HG03442 (cell line): Measurements from ENCODE around the gene GNAI3.

Source experiments
- ATAC-seq: cut with Tn5 transposase; IDR thresholded peaks from one replicate; pipeline ENCODE4 v1.9.1; 2021; ENCODE audit warnings: mild to moderate bottlenecking, moderate library complexity; ENCODE audit not compliant: unreplicated experiment

GNAI3 gene

DNA sequence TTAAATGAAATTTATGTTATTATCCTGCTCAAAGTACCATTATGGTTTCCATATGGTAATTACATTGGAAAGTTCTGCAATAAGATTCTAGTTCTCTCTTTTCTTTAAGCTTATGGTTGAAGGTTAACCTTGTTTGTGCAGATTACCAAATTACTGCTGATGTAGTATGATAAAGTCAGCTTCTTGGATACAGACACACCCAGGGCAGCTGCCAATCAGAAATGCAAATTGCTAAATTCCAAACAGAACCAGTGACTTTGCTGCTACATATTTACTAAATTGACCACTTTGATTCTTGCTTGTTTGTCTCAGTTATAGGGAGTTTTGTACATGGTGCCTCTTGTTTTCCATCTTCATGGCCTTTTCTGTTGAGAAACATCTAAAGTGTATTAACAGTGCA, 44.5 kb downstream of the GNAI3 start:
- no peak for ATAC-seq

DNA sequence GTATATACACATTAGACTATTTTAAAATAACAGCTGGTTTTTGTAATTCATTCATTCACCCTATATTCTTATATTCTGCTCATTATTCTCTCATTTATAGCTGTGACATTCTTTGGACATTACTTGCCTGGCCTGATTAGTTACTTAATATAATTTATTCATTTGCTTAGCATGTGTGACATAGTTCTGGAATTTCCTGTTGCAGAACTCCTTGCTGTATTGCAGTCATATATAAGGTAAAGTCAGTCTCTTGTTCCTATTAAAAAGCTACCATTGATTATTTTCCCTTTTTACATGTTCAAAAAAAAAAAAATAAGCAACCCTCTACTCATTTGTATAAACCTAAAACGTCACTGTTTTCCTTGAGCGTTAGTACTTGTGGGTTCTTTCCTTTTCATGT, 47.1 kb downstream of the GNAI3 start:
- no peak for ATAC-seq

DNA sequence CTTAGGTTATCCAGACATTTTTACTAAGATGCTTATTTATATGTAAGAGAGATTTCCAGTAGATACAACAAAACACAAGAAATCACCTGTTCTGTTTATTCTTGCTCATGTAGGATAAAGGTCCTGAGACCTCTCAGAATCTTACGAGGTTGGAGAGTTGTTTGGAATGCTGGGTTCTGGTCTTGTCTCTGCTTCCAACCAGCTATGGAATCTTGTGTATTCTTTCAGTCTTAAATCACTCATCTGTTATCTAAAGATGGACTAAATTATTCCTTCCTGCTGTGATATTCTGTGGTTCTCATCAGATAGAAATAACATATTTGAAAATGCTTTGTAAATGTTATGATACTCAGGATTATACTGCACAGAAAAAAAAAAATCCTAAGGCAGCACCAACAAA, 49.7 kb downstream of the GNAI3 start:
- no peak for ATAC-seq

DNA sequence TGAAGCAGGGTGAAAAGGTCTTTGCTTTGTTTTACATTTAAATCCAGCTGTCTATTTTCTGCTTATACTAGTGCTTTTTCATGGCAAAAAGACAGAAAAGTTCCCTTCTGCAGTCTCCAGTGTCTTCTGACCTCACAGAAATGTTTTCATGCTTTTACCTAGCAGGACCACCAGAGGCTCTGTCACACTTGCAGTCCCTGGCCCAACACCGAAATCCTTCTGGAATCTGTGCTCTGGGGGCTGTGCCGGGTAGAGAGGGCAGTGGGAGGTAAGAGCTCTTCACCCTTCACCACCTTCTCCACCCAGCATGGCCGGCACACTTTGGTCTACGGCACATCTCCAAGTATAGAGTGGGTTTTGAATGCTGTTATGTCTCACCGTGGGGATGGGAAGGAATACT, 50.2 kb downstream of the GNAI3 start:
- ATAC-seq, result no peak

DNA sequence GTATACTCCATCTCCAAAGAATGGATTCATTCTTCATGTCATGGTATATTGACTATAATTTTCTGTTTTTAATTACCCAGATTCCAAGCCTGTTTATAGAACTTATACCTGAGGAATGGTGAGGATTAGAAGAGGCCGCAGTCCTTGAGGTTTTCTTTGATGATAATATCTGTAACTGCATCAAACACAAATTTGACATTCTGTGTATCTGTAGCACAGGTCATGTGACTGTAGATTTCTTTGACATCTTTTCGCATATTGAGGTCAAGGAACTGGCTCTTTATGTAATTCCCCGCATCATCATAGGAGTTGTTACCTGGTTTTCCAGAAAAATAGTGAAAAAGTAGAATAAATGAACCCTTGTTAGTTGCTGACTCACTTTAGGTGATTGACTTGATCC, 54.8 kb downstream of the GNAI3 start:
- ATAC-seq, result no peak

DNA sequence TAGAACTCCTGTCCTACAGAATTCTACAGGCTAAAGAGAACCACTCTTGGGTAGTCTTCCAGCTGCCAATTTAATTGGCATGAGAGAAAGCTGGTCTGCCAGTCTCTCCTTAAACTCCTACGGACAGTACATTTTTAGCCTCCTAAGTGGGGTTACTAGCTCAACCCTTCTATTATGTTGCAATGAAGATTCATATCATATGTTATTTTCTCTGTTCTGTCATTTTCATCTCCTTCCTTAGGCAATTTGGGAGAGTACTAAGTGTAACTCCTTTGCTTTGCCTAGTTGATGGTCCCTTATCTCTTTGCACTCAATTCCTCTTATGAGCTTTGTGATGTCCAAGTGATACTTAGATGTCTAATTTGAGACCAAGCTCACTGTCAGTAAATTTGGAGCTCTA, 57.0 kb downstream of the GNAI3 start:
- no peak for ATAC-seq

DNA sequence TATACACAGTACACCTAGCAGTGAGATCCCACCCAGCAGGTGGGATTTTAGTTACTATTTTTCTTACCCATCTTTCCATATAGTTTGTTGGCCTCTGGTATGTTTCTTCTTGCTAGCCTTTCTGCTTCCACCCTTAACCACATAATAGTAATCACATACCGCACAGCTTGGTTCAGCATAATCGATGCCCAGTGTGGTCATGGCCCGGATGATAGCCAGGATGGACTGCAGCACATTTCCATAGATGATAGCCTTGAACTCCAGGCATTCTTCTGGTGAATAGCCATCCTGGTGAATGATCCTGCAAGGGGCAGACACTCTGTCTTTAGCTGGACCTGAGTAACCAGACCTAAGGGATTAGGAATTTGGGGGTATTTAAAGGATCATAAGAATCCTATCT, 61.5 kb downstream of the GNAI3 start:
- no peak for ATAC-seq

DNA sequence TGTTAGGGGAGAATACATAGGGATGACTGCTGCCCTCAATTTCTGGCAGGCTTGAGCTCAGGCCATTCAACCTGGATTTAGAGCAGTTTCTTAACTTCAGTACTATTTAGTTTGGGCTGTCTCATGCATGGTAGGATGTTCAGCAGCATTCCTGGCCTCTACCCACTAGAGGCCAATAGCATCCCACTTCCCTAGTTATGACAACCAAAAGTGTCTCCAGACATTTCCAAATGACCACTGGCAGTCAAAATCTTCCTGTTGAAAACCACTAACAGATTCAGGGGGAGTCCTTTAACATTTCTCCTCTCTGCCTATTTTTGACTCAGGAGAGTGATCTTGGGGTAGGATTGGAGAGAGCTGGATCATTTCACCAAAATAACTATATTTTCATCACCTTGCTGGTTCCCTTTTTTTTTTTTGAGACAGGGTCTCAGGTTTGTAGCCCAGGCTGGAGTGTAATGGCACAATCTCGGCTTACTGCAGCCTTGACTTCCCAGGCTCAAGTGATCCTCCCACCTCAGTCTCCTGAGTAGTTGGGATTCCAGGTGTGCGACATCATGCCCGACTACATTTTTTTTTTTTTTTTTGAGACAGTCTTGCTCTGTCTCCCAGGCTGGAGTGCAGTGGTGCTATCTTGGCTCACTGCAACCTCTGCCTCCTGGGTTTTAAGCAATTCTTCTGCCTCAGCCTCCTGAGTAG, 62.3 kb downstream of the GNAI3 start:
- no peak for ATAC-seq

DNA sequence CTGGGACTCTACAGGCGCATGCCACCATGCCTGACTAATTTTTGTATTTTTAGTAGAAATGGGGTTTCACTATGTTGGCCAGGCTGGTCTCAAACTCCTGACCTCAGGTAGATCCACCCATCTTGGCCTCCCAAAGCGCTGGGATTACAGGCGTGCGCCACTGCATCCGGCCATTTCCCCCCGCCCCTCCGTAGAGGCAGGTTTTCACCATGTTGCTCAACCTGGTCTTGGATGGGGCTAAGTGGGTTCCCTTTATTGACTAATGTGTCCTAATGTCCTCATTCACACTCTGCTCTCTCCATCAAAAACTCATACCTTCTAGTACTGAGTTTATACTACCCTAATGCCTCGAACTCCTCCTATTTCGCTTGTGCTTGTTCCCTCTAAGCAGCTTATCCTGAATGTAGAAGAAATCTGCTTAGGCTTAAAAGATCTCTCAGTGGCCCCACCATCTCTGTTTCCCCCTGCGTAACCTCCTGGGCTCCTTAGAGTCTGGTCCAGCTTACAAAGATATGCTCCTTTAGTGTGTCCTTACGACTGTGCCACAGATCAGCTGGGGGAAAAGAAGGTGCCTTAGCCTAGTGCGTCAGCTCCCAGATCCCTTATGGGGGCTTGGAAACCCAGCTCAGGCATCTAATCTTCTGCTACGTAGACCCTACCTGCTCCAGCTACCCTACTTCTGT, 63.0 kb downstream of the GNAI3 start:
- ATAC-seq, result no peak

DNA sequence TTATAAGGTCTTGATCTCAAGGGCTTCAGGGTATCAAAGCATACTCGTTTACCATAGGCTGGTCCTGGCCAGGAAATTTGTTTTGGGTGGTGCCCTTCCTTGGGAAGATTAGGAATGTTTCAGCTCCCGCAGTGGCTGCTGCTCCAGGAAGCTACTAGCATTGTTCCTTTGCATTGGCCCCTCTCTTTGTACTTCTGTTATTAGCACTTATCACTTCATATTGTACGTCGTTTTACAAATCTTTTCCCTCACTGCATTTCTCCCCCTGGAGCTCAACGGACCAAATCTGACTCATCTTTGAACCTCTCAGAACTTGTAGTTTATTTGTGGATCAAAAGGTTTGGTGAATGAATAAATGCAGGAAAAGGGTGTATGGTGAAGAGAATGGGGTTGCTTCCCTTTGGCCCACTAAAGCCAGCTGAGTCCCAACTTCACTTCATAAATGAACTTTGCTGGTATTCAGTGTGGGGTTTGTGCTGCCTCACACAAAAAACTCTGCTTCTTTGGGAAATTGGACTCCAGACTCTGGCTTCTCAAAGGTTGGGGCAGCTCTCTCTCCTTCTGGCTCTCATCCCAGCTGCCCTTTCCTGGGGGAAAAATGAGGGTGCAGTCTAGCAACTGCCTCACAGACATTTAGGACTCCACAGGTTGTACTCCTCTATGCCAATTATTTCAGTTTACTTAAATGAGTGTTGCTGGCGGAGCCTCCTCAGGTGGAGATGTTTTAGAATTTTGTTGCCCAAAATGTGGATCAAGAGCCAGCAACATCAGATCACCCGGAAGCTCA, 65.1 kb downstream of the GNAI3 start:
- no peak for ATAC-seq

DNA sequence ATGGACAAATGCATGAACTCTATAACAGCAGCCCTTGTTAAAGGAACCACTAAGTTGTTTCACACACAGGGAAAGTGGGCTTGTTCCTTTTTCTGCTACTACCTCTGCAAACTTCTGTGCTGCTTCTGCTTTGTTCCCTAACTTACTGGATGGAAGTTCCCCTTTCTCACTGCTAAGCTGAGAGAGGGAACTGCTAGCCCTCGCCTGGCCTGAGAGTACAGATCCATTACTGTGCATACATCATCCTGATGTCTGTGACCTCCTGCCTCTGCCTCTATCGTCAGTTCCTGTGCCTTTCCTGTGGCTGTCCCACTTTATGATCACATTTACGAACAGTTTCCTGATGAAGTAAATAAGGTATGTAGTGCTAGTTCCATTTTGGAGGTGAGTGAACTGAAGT, 67.5 kb downstream of the GNAI3 start:
- no peak for ATAC-seq

DNA sequence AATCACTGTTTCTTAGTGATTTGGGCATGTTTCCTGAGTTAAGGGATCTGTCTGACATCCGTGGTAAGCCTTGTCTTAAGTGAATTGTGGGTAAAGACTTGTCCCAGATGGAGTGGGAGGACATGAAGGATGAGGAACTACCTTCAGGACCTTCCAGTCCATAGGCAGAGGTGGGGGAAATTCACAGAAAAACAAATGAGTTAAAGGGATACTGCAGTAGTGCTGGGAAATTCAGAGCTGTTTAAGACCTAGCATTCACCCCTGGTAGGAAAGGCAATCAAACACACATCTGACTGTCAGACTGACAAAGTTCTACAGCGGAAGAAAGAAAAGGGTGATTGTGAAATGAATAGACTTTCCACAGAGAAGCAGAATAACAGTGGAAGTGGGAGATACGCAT, 68.0 kb downstream of the GNAI3 start:
- ATAC-seq, result no peak

DNA sequence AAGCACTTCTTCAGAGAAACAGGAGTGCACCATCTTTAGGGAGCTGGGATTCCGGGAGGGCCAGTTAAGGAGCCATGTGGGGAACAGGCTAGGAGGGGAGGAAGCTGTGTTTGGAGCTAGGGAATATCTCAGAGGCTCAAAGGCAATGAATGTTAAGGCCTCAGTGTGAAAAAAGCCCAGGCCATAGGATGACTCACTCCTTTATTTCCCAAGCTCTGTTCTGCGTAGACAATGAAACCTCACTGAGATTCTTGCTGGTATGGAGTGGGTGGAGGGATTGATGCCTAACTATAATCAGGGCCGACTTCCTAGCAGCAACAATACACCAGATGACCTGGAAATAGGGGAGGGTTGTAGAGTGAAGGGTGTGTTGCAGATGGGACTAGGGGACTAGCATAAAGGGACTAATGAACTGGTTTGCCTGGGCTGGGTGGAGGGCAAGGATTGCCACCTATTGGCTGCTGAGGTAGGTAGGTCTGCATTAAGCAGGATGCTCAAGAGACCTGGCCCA, 68.9 kb downstream of the GNAI3 start:
- no peak for ATAC-seq

DNA sequence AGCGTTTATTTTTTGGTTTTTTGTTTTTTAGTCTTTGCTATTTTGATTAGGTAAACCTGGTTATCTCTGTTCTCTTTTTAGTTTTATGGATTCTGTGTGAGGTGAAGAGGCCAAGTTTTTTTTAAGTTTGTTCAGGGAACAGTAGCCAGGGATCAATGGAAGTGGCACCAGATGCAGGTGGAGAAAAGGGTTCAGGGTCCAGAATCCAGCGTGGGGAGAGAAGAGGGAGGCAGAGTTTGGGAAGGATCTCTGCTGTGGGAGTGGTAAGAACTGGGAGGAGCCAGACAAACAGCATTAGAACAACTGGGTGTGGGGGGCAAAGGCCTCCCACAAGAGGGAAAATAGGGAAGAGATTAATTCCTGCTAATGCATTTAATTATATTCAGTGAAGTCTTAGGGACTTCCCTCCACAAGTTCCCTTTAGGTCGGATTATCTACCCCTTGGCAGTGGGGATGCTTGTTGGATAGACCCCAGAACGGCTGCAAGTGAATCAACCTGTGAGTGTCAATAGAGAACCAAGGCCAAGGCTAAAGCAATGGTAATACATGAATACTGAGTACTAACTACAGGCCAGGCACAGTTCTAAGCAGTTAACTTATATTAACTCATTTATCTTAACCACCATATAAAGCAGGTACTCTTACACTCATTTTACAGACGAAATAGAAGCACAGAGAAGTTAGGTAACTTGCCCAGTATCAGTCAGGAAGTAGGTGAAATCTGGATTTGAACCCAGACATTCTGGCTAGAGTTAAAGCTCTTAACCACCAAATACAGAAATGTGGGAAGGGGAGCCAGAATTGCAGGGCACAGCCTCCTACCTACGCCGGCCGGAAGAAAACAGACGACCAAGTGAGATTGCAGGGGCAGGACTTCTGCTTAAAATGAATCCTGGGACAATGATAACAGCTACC, 70.5 kb downstream of the GNAI3 start:
- no peak for ATAC-seq

DNA sequence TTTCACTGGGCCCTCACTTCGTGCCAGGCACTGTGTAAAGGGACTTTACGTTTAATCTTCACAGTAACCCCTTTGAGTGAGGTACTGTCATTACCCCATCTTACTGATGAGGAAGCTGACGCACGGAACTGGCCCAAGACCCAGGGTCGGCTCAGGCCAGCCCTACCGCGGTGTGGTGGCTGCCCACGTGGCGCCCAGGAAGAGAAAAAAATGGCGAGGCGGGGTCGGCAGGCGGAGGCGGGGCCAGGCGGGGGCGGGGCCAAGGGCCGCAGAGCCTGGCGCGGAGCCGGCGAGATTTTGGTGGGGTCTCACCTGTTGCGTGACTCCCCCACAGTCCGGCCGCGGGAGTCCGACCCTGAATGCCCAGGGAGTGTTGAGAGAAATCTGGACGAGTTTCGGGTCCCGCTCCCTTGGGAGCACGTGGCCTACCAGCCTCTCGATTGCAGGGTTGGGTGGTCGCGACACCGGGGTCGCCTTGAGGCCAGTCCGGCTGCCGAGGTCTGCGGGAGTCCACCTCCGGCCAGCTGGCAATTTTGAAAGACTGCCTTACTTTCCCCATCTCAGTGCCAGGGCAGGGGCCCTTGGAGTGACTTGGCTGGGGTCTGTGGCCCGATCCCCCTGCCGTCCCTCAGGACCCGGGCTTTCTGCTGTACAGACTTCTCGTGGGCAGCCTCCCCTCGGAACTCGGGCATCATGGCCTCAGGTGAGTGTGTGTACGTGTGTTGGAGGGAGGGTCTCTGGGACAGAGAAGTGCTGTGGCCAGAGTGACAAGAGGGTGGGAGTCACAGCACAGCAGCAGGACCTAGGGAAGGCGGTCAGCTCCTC, 71.4 kb downstream of the GNAI3 start, which contains the start of the genes AMPD2 and GNAT2:
Gene AMPD2 (plus strand): TSS at position 262 of the 825 bp plus-strand sequence. CDS start 1,339 bp downstream, outside the sequence.
Gene GNAT2 (minus strand): TSS at position 41 of the 825 bp plus-strand sequence. CDS start 6,746 bp downstream, outside the sequence.
- ATAC-seq, result peak; percentile 41

DNA sequence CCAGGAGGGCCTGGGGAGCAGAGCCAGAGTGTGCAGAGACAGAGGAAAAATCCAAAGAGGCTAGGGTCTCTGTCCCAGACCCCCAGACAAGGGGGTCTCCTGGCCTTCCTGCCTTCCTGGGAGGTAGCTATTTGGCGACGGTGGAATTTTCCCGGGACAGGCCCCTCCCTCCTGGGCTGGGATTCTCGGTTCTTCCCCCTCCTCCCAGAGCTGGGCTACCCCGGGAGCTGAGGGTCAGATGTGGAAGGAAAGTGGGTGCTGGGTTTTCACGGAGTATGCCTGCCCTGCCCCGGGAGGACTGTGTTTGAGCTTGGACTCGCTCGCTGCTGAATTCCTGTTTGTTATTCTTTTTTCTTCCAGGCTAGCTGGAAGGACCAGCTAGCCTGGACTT, 72.0 kb downstream of the GNAI3 start:
- ATAC-seq, result no peak

DNA sequence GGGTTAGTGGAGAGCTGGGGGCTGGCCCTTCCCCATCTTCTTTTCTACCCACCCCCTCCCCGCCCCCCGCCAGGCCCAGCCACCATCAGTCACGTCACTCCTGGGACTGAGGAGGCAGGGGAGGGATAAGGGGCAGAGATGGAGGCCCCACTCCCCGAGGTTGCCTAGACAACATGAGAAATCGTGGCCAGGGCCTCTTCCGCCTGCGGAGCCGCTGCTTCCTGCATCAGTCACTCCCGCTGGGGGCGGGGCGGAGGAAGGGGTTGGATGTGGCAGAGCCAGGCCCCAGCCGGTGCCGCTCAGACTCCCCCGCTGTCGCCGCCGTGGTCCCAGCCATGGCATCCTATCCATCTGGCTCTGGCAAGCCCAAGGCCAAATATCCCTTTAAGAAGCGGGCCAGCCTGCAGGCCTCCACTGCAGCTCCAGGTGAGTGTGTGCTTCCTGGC, 72.4 kb downstream of the GNAI3 start:
- peak; percentile 65 for ATAC-seq

DNA sequence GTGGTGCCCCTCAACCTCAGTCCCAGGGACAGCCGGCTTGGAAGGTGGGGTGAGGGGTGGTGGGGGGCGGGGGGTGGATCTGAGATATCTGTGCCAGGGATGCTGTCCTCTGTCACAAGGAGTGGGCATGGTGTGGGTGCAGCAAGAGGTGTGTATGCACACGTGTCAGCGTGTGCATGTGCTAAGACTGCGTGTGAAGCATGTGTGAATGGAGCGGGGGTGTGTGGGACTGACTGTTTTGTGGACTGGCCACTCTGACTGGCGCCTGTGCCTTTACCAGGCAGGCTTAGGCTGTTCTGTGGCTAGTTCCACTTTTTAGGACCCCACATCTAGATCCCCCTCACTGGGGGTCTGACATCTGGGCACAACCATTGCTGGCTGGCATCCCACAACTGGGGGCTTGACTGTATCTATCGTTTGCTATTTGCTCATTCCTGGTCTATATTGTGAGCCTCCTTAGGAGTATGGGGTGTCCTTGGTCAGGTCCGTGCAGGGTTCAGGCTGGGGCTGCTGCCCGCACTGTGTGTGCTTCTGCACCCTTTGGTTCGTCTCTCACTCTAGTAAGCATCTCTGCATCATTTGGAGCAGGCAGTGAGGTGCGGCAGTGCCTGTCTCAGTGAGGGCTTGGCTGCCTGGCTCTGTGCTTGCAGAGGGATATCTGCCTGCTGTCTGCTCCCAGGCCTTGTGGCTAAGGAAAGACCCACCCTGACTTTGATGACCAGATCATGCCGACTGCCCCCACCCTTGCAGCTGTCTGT, 73.1 kb downstream of the GNAI3 start:
- no peak for ATAC-seq
